ENCODE data around the gene ARID5A. TPM values are rescaled to one million over a fixed set of nuclear protein-coding genes. Genes with fewer than 3 reads are reported as not detected.
"Not testable (repeated sequence)": the region's sequence is repeated elsewhere in the genome, so short reads cannot be mapped to it uniquely, and the experiment has no call there.

Gene ARID5A
- total and polyA plus RNA-seq, 10 of the 15 experiments (the other 5 are each of a cell fraction or from before 2014, with no cell fraction given) = 0.76 to 87.1 (median 37.6) TPM

GRCh38 chr2:96553176-96553956, 16.8 kb downstream of the ARID5A start (continued):
- TF ChIP-seq, protein P1, sequence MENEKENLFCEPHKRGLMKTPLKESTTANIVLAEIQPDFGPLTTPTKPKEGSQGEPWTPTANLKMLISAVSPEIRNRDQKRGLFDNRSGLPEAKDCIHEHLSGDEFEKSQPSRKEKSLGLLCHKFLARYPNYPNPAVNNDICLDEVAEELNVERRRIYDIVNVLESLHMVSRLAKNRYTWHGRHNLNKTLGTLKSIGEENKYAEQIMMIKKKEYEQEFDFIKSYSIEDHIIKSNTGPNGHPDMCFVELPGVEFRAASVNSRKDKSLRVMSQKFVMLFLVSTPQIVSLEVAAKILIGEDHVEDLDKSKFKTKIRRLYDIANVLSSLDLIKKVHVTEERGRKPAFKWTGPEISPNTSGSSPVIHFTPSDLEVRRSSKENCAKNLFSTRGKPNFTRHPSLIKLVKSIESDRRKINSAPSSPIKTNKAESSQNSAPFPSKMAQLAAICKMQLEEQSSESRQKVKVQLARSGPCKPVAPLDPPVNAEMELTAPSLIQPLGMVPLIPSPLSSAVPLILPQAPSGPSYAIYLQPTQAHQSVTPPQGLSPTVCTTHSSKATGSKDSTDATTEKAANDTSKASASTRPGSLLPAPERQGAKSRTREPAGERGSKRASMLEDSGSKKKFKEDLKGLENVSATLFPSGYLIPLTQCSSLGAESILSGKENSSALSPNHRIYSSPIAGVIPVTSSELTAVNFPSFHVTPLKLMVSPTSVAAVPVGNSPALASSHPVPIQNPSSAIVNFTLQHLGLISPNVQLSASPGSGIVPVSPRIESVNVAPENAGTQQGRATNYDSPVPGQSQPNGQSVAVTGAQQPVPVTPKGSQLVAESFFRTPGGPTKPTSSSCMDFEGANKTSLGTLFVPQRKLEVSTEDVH (IDR thresholded peaks at IDR 0.05; ENCODE audit: low read depth, partially characterized antibody) = peak; percentile 24
- no peak; the same call in 1 of the 2 replicates for TF ChIP-seq MTA3 (IDR thresholded peaks at IDR 0.05; ENCODE audit: borderline replicate concordance, low read length)

GRCh38 chr2:96553957-96554292, 17.4 kb downstream of the ARID5A start:
- H3K9me3 ChIP-seq (replicated peaks; ENCODE audit: control insufficient read depth, insufficient read depth, low read length); H3K4me2 ChIP-seq (ENCODE audit: control insufficient read depth, insufficient read depth); H3K4me3 ChIP-seq; H3K27ac ChIP-seq (ENCODE audit: control insufficient read depth, insufficient read depth); BruUV-seq (replicated peaks); H4K20me1 ChIP-seq (ENCODE audit: control insufficient read depth, insufficient read depth); DNase-seq (ENCODE audit: low read depth, low spot score); H2AFZ ChIP-seq (ENCODE audit: control insufficient read depth, low read depth, low read length); ATAC-seq; H3K9ac ChIP-seq (ENCODE audit: control insufficient read depth, insufficient read depth, low read length); H3K79me2 ChIP-seq (ENCODE audit: control insufficient read depth, insufficient read depth, low read length); FAIRE-seq; H3K4me1 ChIP-seq (ENCODE audit: control insufficient read depth, insufficient read depth, low read length); H3K27me3 ChIP-seq (replicated peaks in 1 of 2; ENCODE audit: control insufficient read depth in 2 of 2, insufficient read depth in 2 of 2, low read length in 1 of 2); in situ Hi-C loops (cut with MboI): not testable (repeated sequence)
- intact Hi-C loops (cut with micrococcal nuclease; ENCODE audit: unreplicated experiment) = loop anchor here (1.0 to 2.0 kb wide), 2 partner anchors 45 to 147 kb away; no protein-coding TSS in a partner anchor
- ChIA-PET RAD21 (ENCODE audit: unreplicated experiment) (interaction anchor here (0.6 to 5.4 kb wide), 12 partner anchors 10 to 291 kb away, joined by 3 to 56 read pairs (median 7); no protein-coding TSS in a partner anchor), SMC1A (ENCODE audit: uncharacterized antibody, unreplicated experiment) (interaction anchor here (0.6 to 2.8 kb wide), 12 partner anchors 10 to 149 kb away, joined by 3 to 21 read pairs (median 5); partner anchors contain the start of gene ARID5A), CTCF (interaction anchor here (0.6 to 5.9 kb wide), 25 partner anchors 9 to 284 kb away, joined by 3 to 64 read pairs (median 4); partner anchors contain the start of genes ARID5A, CNNM4, KANSL3 and NEURL3), POLR2A (interaction anchor here (0.7 to 1.4 kb wide), 9 partner anchors 12 to 43 kb away, joined by 3 to 6 read pairs (median 4); no protein-coding TSS in a partner anchor)
- WGBS (ENCODE audit: insufficient coverage, insufficient replicate concordance, low lambda C conversion rate, missing lambda C conversion rate) = 32% methylated on average over 8 of the region's 9 CpGs
- H3K36me3 ChIP-seq (ENCODE audit: control insufficient read depth in 2 of 2, insufficient read depth in 2 of 2, low read length in 1 of 2) = peaks cover 6 to 33% of the 10 kb centered on the region in 2 experiments; a peak in 3 of 4 replicates

Data from GM12878 (cell line).